GM15510 (cell line): ENCODE results near the gene MAGI1.

Experiments used
- POLR2A ChIP-seq: IDR thresholded peaks from 3 replicates; pipeline ENCODE4 v1.6.1; 2011; ENCODE audit warnings: borderline replicate concordance; ENCODE audit not compliant: insufficient read length; ENCODE audit errors: extremely low read depth

The MAGI1 gene

GRCh38 chr3:65354880-65355279 is 683.8 kb downstream of the MAGI1 start:
- no peak for TF ChIP-seq POLR2A

- TF ChIP-seq POLR2A, result no peak
These were observed 685.8 kb downstream of the MAGI1 start for GRCh38 chr3:65352951-65353350.

GRCh38 chr3:65351753-65352152 is 687.0 kb downstream of the MAGI1 start:
- TF ChIP-seq POLR2A, result no peak

- TF ChIP-seq POLR2A, result no peak
These were observed 687.8 kb downstream of the MAGI1 start for GRCh38 chr3:65350801-65351476.

- TF ChIP-seq POLR2A, result no peak
These were observed 690.2 kb downstream of the MAGI1 start for GRCh38 chr3:65348398-65348995.

- TF ChIP-seq POLR2A, result no peak
These were observed 691.6 kb downstream of the MAGI1 start for GRCh38 chr3:65347166-65347565.

GRCh38 chr3:65344846-65345245 is 693.9 kb downstream of the MAGI1 start:
- no peak for TF ChIP-seq POLR2A

GRCh38 chr3:65344444-65344843 is 694.3 kb downstream of the MAGI1 start:
- TF ChIP-seq POLR2A, result no peak

DNA sequence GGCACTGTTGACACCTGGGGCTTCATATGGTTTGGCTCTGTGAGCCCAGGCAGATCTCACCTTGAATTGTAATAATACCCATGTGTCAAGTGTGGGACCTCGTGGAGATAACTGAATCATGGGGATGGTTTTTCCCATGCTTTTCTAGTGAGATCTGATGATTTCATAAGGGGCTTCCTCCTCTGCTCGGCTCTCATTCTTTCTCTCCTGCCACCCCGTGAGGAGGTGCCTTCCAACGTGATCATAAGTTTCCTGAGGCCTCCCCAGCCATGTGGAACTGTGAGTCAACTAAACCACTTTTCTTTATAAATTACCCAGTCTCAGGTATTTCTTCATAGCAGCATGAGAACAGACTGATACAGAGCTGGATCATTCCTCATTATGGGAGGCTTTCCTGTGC is 695.0 kb downstream of the MAGI1 start:
- TF ChIP-seq POLR2A, result no peak

GRCh38 chr3:65343026-65343425 is 695.7 kb downstream of the MAGI1 start:
- TF ChIP-seq POLR2A, result no peak

DNA sequence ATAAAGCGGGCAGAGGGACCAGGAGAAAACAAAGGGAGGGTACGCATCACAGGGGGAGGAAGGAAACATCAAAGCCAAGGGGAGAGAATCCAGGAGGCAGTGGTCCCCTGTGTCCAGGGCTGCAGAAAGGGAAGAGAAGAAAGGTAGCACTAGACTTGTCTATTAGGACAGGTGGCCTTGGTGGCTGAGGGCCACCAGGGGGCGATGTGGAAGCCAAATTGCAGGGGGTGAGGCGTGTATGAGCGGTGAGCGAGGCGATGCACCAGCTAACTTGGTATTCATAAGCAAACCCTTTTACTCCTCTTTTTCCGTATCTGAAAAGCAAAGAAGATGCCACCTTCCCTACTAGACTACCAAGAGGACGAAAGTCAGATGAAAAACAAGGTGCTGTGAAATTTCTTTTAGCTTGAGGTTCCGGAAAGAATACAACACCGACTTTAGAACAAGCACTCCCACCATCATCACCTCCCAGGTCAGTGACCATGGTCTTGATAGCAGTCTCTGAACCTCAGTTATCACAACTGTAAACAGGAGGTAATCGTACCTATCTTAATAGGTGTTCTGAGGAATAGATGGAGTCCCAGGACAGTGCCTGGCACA is 696.5 kb downstream of the MAGI1 start:
- TF ChIP-seq POLR2A, result no peak

DNA sequence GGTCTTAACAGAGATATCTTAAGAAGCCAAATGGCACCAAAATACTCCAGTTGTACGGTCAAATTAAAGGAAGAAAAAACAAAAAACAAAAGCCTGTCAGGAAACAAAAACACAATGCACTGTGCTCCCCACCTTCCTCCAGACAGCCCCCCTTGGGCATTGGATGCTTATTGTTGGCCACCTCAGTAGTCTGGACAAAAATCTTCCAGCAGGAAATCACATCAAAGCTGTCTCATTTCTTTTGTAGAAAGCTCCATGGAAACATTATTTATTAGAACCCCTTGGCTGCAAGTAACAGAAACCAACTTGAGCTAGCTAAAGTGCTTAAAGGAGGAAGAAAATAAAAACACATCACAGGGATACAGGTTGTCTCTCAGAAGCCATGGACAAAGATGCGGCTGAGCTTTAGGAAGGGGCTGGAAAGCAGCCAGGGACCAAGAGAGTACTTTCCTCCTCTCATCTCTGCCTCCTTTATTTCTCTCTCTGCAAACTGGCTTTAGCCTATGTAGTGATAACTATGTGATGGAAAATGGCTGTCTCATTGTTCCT is 699.5 kb downstream of the MAGI1 start:
- TF ChIP-seq POLR2A, result no peak

GRCh38 chr3:65338571-65338970 is 700.1 kb downstream of the MAGI1 start:
- no peak for TF ChIP-seq POLR2A

DNA sequence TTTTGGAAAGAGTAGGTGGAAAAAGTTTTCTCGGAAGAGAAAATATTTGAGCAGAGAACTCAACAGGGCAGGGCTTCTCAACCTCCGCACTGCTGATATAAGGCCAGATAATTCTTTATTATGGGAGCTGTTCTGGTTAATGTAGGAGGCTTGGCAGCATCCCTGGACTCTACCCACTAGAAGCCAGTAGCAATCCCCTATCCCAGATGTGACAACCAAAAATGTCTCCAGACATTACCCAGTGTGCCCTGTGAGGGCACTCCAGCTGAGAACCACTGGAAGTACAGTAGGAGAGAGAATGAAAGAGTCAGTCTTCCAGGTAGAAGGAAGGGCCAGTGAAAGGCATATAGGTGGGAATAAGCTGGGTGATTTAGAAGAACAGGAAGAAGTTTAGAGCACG is 703.1 kb downstream of the MAGI1 start:
- no peak for TF ChIP-seq POLR2A

- TF ChIP-seq POLR2A, result no peak
These were observed 704.6 kb downstream of the MAGI1 start for GRCh38 chr3:65334045-65334665.
